Measurements from ENCODE around the gene FAM120A.

GRCh38 chr9:93562157-93562556 is 110.7 kb downstream of the FAM120A start:
- TF ChIP-seq SP1 (IDR thresholded peaks at IDR 0.05), result no peak
- TF ChIP-seq MAX (IDR thresholded peaks at IDR 0.05), result no peak
